Tibial nerve (tissue), 4 donors: ENCODE data around the gene MOSMO. TPM values are rescaled to one million over a fixed set of nuclear protein-coding genes. Genes with fewer than 3 reads are reported as not detected.
"Not testable (repeated sequence)": the region's sequence is repeated elsewhere in the genome, so short reads cannot be mapped to it uniquely, and the experiment has no call there.

ENCODE experiments used
- DNase-seq, 2 donors: peaks; one replicate each; pipeline ENCODE4 v3.0.0-alpha.2; 2019; ENCODE audit warnings: low spot score in 2 of 2
- H3K27ac ChIP-seq, 4 donors: fragments of 200-600 bp; sonication (generic) in 3 of 4; one replicate each; pipeline ENCODE4 v1.5.1; 2017 to 2019; ENCODE audit warnings: mild to moderate bottlenecking in 1 of 4
- H3K27me3 ChIP-seq, 2 donors: fragments of 200-600 bp; sonication (generic) in 1 of 2; one replicate each; pipeline versions ENCODE4 v1.5.1 to v1.6.0; 2017 to 2019
- H3K36me3 ChIP-seq, 3 donors: fragments of 200-600 bp; sonication (generic); one replicate each; pipeline ENCODE4 v1.5.1; 2018 to 2019
- H3K4me1 ChIP-seq, 4 donors: fragments of 200-600 bp; sonication (generic) in 3 of 4; one replicate each; pipeline ENCODE4 v1.5.1; 2017 to 2019
- H3K4me3 ChIP-seq, 4 donors: fragments of 200-600 bp; sonication (generic) in 3 of 4; one replicate each; pipeline ENCODE4 v1.5.1; 2017 to 2019; ENCODE audit warnings: mild to moderate bottlenecking in 1 of 4, moderate library complexity in 1 of 4
- H3K9me3 ChIP-seq, 4 donors: fragments of 200-600 bp; sonication (generic) in 3 of 4; one replicate each; pipeline ENCODE4 v1.5.1; 2017 to 2019
- EP300 ChIP-seq, 2 donors: sonication (generic); formaldehyde crosslinking; IDR thresholded peaks; one replicate each; pipeline ENCODE4 v1.6.1; 2017; ENCODE audit warnings: antibody characterized with exemption in 2 of 2, mild to moderate bottlenecking in 1 of 2
- POLR2A ChIP-seq, 2 donors: fragments of 450-650 bp; IDR thresholded peaks; one replicate each; pipeline ENCODE4 v1.6.1; 2017; ENCODE audit warnings: antibody characterized with exemption in 2 of 2, mild to moderate bottlenecking in 2 of 2, moderate library complexity in 2 of 2
- WGBS, 2 donors: methylation state at CpG; one replicate each; pipeline ENCODE4 v1.1.5; 2018; 5-methylcytosine and 5-hydroxymethylcytosine counted together
- total RNA-seq, 4 donors: library from RNA; depleted of rRNA; stranded (reverse); fragments of >200 nt; gene quantifications; one replicate each; pipeline ENCODE4 v1.1.0, GENCODE V29; 2016
- TF ChIP-seq, protein P1 (sequence below), 5 experiments: fragments of 200-600 bp in 3 of 5; fragments of 450-650 bp in 2 of 5; sonication (generic) in 3 of 5; IDR thresholded peaks; one replicate each; pipeline ENCODE4 v1.5.1; 2016 to 2019; ENCODE audit warnings: antibody characterized with exemption in 5 of 5, mild to moderate bottlenecking in 3 of 5, moderate library complexity in 2 of 5

Gene MOSMO
- total RNA-seq, 4 donors from 2014 or later, result 19.3 to 33.6 (median 26.0) TPM

DNA sequence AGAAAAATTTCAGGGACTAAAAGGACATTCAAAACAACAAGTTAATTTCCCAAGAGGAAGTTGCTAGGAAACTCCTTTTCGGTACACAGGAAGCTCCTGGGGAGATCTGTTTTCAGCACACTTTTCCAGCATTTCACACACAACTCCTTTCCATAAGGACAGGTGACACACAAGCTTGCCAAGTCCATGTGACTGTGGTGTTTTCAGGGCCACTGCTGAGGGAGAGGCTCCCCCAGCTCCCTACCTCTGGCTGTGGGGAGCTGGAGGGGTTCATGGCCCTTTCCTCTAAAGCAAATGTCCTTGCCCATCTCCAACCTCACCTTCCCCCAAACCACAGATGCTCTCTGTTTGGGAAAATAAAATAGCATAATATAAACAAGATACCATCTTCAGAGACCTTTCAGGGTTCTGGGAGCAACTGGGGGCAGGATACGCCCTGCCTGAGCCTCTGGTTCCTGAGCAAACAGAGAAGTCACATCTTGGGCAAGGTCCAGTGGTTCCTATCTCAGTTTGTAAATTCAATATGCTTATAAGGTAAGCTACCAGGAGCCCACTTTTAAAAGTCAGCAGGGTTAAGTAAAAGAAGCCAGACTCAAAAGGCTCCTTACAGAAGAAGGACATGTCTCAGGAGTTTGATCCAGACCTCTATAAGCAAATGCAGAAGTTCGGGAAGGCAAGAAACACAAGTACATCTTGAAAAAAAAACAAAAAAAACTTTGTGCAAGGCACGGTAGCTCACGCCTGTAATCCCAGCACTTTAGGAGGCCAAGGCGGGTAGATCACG, 10.0 kb upstream of the MOSMO start:
- TF ChIP-seq POLR2A (IDR thresholded peaks at IDR 0.05) (no peak), EP300 (IDR thresholded peaks at IDR 0.05) (no peak)
- TF ChIP-seq, protein P1, sequence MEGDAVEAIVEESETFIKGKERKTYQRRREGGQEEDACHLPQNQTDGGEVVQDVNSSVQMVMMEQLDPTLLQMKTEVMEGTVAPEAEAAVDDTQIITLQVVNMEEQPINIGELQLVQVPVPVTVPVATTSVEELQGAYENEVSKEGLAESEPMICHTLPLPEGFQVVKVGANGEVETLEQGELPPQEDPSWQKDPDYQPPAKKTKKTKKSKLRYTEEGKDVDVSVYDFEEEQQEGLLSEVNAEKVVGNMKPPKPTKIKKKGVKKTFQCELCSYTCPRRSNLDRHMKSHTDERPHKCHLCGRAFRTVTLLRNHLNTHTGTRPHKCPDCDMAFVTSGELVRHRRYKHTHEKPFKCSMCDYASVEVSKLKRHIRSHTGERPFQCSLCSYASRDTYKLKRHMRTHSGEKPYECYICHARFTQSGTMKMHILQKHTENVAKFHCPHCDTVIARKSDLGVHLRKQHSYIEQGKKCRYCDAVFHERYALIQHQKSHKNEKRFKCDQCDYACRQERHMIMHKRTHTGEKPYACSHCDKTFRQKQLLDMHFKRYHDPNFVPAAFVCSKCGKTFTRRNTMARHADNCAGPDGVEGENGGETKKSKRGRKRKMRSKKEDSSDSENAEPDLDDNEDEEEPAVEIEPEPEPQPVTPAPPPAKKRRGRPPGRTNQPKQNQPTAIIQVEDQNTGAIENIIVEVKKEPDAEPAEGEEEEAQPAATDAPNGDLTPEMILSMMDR (IDR thresholded peaks at IDR 0.05), result no peak
- 82 to 84% methylated on average over 7 of the region's 7 CpGs for WGBS, 2 donors
- H3K27ac ChIP-seq, result peak overlapping the region in 1 of 4 donors; percentile 0
- no peaks in the 10 kb centered on the region for H3K27me3 ChIP-seq
- no peaks in the 10 kb centered on the region for H3K36me3 ChIP-seq
- H3K4me3 ChIP-seq, result no peak overlapping the region
- peaks cover 0 to 15% (median 2%) of the 10 kb centered on the region in 4 donors for H3K4me1 ChIP-seq
- H3K9me3 ChIP-seq, result no peaks in the 10 kb centered on the region
- DNase-seq, result no peak

DNA sequence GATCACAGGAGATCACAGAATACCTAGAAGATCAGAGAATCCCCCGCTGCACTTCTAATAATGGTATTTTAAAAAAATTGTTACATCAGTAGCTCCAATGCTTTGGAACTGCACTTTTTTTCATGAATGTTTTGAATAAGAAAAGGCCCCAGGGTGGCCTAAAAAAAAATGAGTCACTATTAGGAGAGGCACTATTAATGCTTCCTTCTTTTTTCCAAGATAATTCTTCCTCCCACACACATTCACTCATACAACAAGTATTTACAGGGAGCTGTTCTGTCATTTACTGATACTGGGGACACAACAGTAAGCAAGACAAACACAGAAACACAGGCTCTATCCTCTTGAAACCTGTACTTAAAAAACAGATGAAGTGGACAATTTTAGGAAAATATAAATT, 6.3 kb upstream of the MOSMO start:
- Histone ChIP-seq H3K4me1 (peaks cover 0 to 15% (median 2%) of the 10 kb centered on the region in 4 donors), H3K27me3 (no peaks in the 10 kb centered on the region), H3K36me3 (no peaks in the 10 kb centered on the region), H3K4me3 (no peak overlapping the region), H3K9me3 (no peaks in the 10 kb centered on the region), H3K27ac (no peak overlapping the region)
- no peak for DNase-seq
- no peak for TF ChIP-seq EP300 (IDR thresholded peaks at IDR 0.05)
- TF ChIP-seq POLR2A (IDR thresholded peaks at IDR 0.05), result no peak
- TF ChIP-seq, protein P1 (IDR thresholded peaks at IDR 0.05), result no peak
- WGBS, 2 donors, result 52 to 74% methylated on average over 1 of the region's 1 CpG

DNA sequence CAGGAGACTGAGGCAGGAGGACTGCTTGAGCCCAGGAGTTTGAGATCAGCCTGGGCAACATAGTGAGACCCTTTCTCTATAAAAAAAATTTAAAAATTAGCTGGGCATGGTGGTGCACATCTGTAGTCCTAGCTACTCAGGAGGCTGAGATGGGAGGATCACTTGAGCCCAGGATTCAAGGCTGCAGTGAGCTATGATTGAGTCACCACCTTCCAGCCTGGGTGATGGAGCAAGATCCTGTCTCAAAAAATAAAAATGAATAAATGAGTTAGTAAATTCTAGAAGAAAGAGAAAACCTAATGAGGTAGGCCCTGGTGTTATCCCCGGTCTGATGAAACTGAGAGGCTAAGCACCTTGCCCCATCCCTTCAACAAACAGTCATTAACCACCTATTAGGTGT, 5.9 kb upstream of the MOSMO start:
- not testable (repeated sequence) for H3K9me3 ChIP-seq, DNase-seq, H3K4me3 ChIP-seq, H3K36me3 ChIP-seq, H3K27me3 ChIP-seq, H3K27ac ChIP-seq
- H3K4me1 ChIP-seq, result peaks cover 0 to 18% (median 3%) of the 10 kb centered on the region in 4 donors
- WGBS, 2 donors, result 96% methylated on average over 1 of the region's 1 CpG

DNA sequence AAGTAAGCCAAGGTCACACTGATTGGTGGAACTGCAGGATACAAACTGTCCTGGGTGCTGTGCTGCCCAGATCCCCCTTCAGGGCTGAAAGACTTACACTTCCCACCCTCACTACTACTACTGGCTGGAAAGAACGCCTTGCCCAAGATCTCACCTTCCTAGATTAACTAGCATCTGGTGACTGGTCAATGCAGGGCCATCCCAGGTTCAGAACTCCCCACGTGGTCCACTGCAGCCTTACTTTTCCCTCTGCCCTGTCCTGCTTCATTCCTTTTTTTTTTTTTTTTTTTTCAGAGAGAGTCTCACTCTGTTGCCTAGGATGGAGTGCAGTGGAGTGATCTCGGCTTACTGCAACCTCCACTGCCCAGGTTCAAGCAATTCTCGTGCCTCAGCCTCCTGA, 4.7 kb upstream of the MOSMO start:
- TF ChIP-seq EP300 (IDR thresholded peaks at IDR 0.05) (no peak), POLR2A (IDR thresholded peaks at IDR 0.05) (no peak)
- TF ChIP-seq, protein P1 (IDR thresholded peaks at IDR 0.05), result no peak
- H3K27ac ChIP-seq, result no peak overlapping the region
- no peak overlapping the region for H3K4me3 ChIP-seq
- no peaks in the 10 kb centered on the region for H3K36me3 ChIP-seq
- H3K27me3 ChIP-seq, result no peaks in the 10 kb centered on the region
- peaks cover 0 to 22% (median 7%) of the 10 kb centered on the region in 4 donors for H3K4me1 ChIP-seq
- no peaks in the 10 kb centered on the region for H3K9me3 ChIP-seq
- no peak for DNase-seq
- WGBS, 2 donors, result 76 to 82% methylated on average over 4 of the region's 4 CpGs

DNA sequence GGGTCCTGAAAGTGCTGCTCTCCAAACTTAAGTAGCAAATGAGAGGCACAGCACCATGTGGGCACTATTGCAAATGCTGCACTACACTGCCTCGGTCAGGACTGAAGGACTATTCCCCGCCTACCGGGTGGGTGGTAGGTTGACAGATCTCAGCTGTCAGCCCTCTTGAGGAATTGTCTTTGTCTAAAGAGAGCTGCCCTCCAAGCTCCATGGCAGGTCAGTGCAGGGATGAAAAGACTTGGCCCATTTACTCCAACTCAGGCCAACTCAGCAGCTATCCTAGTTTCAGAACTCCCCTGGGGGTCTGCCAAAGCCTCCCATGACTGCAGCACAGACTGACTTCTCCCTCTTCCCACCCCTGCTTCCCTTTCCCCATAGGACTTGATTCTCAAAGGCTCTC, 3.6 kb upstream of the MOSMO start:
- TF ChIP-seq, protein P1 (IDR thresholded peaks at IDR 0.05), result no peak
- no peak for TF ChIP-seq EP300 (IDR thresholded peaks at IDR 0.05)
- TF ChIP-seq POLR2A (IDR thresholded peaks at IDR 0.05), result no peak
- 25 to 37% methylated on average over 3 of the region's 3 CpGs for WGBS, 2 donors
- no peak overlapping the region for H3K27ac ChIP-seq

More for the DNA sequence above, 3.6 kb upstream of the MOSMO start:
- Histone ChIP-seq H3K27me3 (no peaks in the 10 kb centered on the region), H3K9me3 (no peaks in the 10 kb centered on the region), H3K4me1 (peaks cover 0 to 30% (median 14%) of the 10 kb centered on the region in 4 donors), H3K4me3 (no peak overlapping the region), H3K36me3 (no peaks in the 10 kb centered on the region)
- DNase-seq, result no peak
